Choroid plexus epithelial cell (primary cell): ENCODE measurements around the gene TLCD3A.
A peak's percentile ranks its signal among the peaks of the same experiment; 100 is the strongest.

ENCODE experiments used
- DNase-seq: peaks from one replicate; pipeline ENCODE4 v3.0.0-alpha.2; 2010; ENCODE audit warnings: low read depth
- H3K4me3 ChIP-seq: 2 replicates; pipeline ENCODE4 v1.5.1; 2011; ENCODE audit warnings: low read depth, mild to moderate bottlenecking, control low read depth, low read length, moderate library complexity
- TF ChIP-seq, protein P1 (sequence below): conservative IDR thresholded peaks from 2 replicates; pipeline ENCODE4 v1.5.1; 2011; ENCODE audit warnings: low read depth, mild to moderate bottlenecking, control low read depth, inconsistent platforms, low read length, moderate library complexity

TLCD3A gene

GRCh38 chr17:699345-699744, 33.1 kb upstream of the TLCD3A start:
- no peak for DNase-seq
- H3K4me3 ChIP-seq, result no peak overlapping the region

DNA sequence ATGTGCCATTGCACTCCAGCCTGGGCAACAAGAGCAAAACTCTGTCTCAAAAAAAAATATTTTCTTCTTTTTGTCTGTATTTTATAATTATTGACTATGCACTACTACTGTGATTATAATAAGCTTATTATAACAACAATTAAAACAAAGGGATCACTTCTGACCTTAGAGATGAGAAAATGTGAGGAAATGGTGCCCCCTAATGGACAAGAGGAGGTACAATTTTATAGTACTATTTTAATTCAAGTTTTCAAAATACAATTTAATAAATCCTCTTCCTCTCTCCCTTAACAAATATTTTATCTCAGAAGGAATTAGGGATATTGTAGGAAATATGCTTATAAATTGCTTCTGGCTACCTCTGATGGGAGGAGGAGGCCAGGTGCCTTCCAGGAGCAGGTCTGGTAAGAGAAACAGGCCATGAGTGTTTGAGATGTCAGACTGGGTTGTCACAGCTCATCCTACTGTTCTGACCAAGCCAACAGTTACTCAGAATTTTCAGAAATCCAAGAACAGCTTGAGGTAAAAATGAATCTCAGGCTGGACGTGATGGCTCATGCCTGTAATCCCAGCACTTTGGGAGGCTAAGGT, 31.8 kb upstream of the TLCD3A start:
- peak; percentile 57 for DNase-seq
- TF ChIP-seq, protein P1, sequence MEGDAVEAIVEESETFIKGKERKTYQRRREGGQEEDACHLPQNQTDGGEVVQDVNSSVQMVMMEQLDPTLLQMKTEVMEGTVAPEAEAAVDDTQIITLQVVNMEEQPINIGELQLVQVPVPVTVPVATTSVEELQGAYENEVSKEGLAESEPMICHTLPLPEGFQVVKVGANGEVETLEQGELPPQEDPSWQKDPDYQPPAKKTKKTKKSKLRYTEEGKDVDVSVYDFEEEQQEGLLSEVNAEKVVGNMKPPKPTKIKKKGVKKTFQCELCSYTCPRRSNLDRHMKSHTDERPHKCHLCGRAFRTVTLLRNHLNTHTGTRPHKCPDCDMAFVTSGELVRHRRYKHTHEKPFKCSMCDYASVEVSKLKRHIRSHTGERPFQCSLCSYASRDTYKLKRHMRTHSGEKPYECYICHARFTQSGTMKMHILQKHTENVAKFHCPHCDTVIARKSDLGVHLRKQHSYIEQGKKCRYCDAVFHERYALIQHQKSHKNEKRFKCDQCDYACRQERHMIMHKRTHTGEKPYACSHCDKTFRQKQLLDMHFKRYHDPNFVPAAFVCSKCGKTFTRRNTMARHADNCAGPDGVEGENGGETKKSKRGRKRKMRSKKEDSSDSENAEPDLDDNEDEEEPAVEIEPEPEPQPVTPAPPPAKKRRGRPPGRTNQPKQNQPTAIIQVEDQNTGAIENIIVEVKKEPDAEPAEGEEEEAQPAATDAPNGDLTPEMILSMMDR, result peak; percentile 56
- H3K4me3 ChIP-seq, result no peak overlapping the region

More at GRCh38 chr17:699345-699744, 33.1 kb upstream of the TLCD3A start:
- TF ChIP-seq, protein P1, result no peak

DNA sequence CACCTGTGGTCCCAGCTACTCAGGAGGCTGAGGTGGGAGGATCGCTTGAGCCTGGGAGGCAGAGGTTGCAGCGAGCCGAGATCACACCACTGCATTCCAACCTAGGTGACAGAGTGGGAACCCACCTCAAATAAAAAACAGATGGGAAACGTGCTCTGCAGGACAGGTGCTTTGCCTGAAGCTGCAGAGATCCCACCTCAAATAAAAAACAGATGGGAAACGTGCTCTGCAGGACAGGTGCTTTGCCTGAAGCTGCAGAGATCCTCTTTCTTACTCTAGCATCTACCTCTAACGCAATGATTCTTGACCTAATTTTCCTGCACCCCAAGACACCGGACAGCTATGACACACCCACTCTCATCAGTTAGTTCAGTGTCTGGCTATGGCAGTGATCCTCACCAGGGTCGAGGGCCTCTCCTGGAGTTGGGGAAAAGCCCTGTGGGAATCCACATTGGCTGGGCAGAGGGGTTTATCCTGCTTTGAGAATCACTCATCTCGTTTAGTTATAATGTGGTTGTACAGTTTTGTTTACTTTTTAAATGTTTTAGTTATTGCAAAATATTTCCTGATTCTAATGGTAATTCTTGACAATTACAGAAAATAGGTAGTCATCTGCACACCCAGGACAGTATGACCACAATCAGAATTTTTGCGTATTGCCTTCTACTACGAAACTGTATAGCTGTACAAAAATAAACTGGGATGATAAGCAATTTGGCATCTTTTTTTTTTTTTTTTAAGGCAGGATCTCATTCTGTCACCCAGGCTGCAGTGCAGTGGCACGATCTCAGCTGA, 29.1 kb upstream of the TLCD3A start:
- H3K4me3 ChIP-seq, result no peak overlapping the region
- DNase-seq, result no peak
- TF ChIP-seq, protein P1, result no peak

GRCh38 chr17:704111-704864, 28.1 kb upstream of the TLCD3A start:
- TF ChIP-seq, protein P1, result no peak
- H3K4me3 ChIP-seq, result no peak overlapping the region
- DNase-seq, result no peak

DNA sequence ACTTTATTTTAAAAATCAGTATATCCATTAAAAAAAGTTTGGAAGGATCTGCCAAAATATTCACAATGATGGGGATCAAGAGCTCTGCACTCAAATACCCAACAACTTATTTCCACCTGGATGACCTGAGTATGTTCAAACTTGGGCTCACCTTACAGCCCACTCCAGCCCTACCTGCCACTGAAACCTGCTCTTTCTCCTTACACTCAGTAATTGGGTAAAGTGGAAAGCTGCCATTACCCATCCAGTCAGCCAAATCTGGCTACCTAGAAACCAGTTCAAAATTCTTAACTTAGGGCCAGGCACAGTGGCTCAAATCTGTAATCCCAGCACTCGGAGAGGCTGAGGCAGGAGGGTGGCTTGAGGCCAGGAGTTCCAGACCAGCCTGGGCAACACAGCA, 27.4 kb upstream of the TLCD3A start:
- no peak for DNase-seq
- H3K4me3 ChIP-seq, result no peak overlapping the region
- TF ChIP-seq, protein P1, result no peak

- DNase-seq, result no peak
- TF ChIP-seq, protein P1, result no peak
- H3K4me3 ChIP-seq, result no peak overlapping the region
These were observed 26.5 kb upstream of the TLCD3A start for GRCh38 chr17:705863-706262.
